Measurements from ENCODE around the gene SLC48A1. TPM values are rescaled to one million over a fixed set of nuclear protein-coding genes. Genes with fewer than 3 reads are reported as not detected.

Gene SLC48A1
- total and polyA plus RNA-seq, 8 donors: 2.3 to 29.0 (median 13.7) TPM

DNA sequence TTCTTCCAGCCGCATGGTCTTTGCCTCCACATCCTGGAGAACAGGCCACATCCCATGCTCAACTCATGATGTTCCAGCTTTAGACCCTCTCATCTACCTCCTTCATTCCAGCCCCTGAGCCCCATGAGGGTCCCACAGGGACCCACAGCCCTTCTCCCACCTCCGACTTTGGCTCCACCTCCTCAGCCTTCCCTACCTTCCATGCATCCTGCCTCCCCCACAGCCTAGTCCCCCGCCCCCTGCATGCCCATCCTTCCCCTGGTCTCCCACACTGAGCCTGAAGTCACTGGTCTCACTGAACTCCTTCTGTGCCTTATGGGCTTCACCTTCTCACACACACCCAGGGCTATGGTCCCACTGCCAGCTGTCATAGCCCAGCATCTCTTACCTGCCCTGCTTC is 24.1 kb upstream of the SLC48A1 start:
- Histone ChIP-seq H3K9me3 (no peaks in the 10 kb centered on the region), H3K36me3 (peaks cover 4 to 55% (median 49%) of the 10 kb centered on the region in 4 donors), H3K4me1 (peaks cover 21 to 24% (median 22%) of the 10 kb centered on the region in 4 donors), H3K27ac (no peak overlapping the region), H3K4me3 (no peak overlapping the region), H3K27me3 (no peaks in the 10 kb centered on the region)
- no peak for DNase-seq
- TF ChIP-seq CTCF (IDR thresholded peaks at IDR 0.05) (no peak), EP300 (IDR thresholded peaks at IDR 0.05) (no peak), POLR2AphosphoS5 (IDR thresholded peaks at IDR 0.05) (no peak), POLR2A (IDR thresholded peaks at IDR 0.05) (no peak)
- intact Hi-C loops (cut with DNase I; ENCODE audit: low total_unique reads): no loop called here
- WGBS, 5 donors: 91 to 98% (median 97%) methylated on average over 3 of the region's 3 CpGs

DNA sequence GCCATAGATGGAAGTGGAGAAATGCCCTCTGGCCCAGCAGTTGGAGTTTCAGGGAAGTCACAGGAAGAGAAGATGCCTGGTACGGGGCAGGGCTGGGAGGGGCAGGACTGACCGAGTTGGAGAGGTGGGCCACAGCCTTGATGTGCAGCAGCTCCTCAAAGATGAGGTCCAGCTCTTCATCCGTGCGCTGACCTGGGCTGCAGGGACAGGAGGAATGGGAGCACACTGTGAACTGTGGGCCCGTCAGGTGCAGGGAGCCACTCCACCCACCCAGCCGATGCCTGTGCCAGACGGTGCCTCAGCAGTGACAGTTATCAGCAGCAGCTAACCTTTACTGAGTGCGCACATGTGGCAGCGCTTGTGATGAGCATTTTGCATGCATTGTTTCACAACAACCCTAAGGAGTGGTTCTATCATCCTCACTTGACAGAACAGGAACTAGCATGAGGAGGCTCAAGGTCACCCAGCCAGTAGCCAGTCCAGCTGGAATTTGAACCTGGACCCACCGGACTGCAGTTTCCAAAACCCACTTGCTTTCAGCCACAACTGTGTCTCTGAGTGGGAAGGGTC is 22.7 kb upstream of the SLC48A1 start:
- Histone ChIP-seq H3K27ac (no peak overlapping the region), H3K27me3 (no peaks in the 10 kb centered on the region), H3K4me1 (peaks cover 35 to 37% (median 36%) of the 10 kb centered on the region in 4 donors), H3K9me3 (no peaks in the 10 kb centered on the region), H3K36me3 (peaks cover 4 to 55% (median 49%) of the 10 kb centered on the region in 4 donors), H3K4me3 (no peak overlapping the region)
- WGBS, 5 donors: 84 to 99% (median 90%) methylated on average over 6 to 10 of the region's 10 CpGs
- DNase-seq: no peak
- TF ChIP-seq POLR2AphosphoS5 (IDR thresholded peaks at IDR 0.05) (no peak), POLR2A (IDR thresholded peaks at IDR 0.05) (no peak), EP300 (IDR thresholded peaks at IDR 0.05) (no peak), CTCF (IDR thresholded peaks at IDR 0.05) (no peak)
- intact Hi-C loops (cut with DNase I; ENCODE audit: low total_unique reads): no loop called here

DNA sequence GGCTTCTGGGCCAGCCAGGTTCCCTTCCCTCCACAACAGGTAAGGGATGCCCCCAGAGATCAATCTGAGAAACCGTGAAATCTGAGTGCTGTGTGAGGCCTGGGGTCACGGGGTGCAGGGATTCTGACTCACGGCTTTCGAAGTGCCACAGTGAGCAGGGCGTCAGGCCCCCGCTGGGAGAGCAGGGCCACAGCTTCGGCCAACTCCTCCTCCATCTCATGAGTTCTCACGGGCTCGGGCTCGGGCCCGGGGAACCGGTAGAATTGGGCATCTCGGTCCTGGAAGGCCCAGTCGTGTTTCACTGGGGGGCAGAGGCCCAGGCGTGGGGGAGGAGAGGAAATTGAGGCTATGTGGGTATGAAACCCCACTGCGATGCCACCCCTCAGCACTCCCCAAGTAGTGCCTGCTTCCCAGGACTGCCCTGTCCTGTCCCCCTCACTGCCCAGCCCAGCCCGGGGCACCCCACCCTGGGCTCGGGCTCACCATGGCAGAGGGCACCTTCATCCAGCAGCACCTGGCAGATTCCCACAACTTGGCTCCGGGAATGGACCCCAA is 22.0 kb upstream of the SLC48A1 start:
- Histone ChIP-seq H3K9me3 (no peaks in the 10 kb centered on the region), H3K27me3 (no peaks in the 10 kb centered on the region), H3K4me1 (peaks cover 42 to 43% (median 43%) of the 10 kb centered on the region in 4 donors), H3K36me3 (peaks cover 4 to 53% (median 49%) of the 10 kb centered on the region in 4 donors), H3K27ac (no peak overlapping the region), H3K4me3 (no peak overlapping the region)
- DNase-seq: no peak
- TF ChIP-seq POLR2A (IDR thresholded peaks at IDR 0.05) (no peak), EP300 (IDR thresholded peaks at IDR 0.05) (no peak), CTCF (IDR thresholded peaks at IDR 0.05) (no peak), POLR2AphosphoS5 (IDR thresholded peaks at IDR 0.05) (no peak)
- WGBS, 5 donors: 88 to 96% (median 91%) methylated on average over 13 to 19 of the region's 19 CpGs
- intact Hi-C loops (cut with DNase I; ENCODE audit: low total_unique reads): no loop called here

DNA sequence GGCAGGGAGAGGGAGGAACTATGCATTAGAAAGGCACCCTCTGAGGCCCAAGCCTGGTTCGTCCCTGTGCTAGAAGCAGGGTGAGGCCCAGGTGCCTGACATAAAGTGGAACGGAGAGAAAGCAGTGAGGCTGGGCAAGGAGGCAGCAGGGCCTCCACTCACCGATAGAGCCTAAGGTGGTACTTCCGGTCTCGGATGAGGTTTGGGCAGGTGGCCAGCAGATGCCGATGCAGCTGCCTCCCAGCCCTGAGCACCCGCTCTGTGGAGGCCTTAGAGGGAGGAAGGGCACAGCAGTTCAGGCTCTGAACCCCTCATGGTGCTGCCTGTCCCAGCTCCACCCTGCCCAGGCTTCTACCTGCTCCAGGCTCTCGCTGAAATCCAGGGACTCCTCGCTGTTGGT is 21.5 kb upstream of the SLC48A1 start:
- H3K36me3 ChIP-seq: peaks cover 4 to 48% (median 45%) of the 10 kb centered on the region in 4 donors
- H3K4me1 ChIP-seq: peaks cover 44 to 49% (median 48%) of the 10 kb centered on the region in 4 donors
- H3K27ac ChIP-seq: no peak overlapping the region
- no peaks in the 10 kb centered on the region for H3K27me3 ChIP-seq
- DNase-seq: no peak
- TF ChIP-seq POLR2AphosphoS5 (IDR thresholded peaks at IDR 0.05) (no peak), POLR2A (IDR thresholded peaks at IDR 0.05) (no peak), CTCF (IDR thresholded peaks at IDR 0.05) (no peak), EP300 (IDR thresholded peaks at IDR 0.05) (no peak)
- 81 to 89% (median 89%) methylated on average over 8 to 9 of the region's 9 CpGs for WGBS, 5 donors
- H3K4me3 ChIP-seq: no peak overlapping the region
- H3K9me3 ChIP-seq: no peaks in the 10 kb centered on the region
- intact Hi-C loops (cut with DNase I; ENCODE audit: low total_unique reads): no loop called here
